Osteoblast (primary cell): ENCODE data around the gene LMOD1. TPM values are rescaled to one million over a fixed set of nuclear protein-coding genes. Genes with fewer than 3 reads are reported as not detected.

Experiments
- DNase-seq: peaks from one replicate; pipeline ENCODE4 v3.0.0; 2011; ENCODE audit warnings: low spot score, mixed read lengths; ENCODE audit not compliant: insufficient read length; ENCODE audit errors: missing footprints
- H2AFZ ChIP-seq: 2 replicates; pipeline ENCODE4 v1.6.0; 2011; ENCODE audit warnings: mild to moderate bottlenecking, low read length
- H3K27ac ChIP-seq: 2 replicates; pipeline ENCODE4 v1.5.1; 2011; ENCODE audit warnings: mild to moderate bottlenecking, low read depth, low read length, moderate library complexity
- H3K27me3 ChIP-seq: 2 replicates; pipeline ENCODE4 v1.6.0; 2012; ENCODE audit warnings: mild to moderate bottlenecking, control low read depth, inconsistent platforms, low read length, moderate library complexity; ENCODE audit not compliant: insufficient read depth
- H3K36me3 ChIP-seq: 2 replicates; pipeline ENCODE4 v1.5.1; 2011; ENCODE audit warnings: mild to moderate bottlenecking, low read length, control low read depth, moderate library complexity; ENCODE audit not compliant: insufficient read depth
- H3K4me1 ChIP-seq: 2 replicates; pipeline ENCODE4 v1.5.1; 2011; ENCODE audit warnings: mild to moderate bottlenecking, low read length, control low read depth, moderate library complexity; ENCODE audit not compliant: insufficient read depth
- H3K4me2 ChIP-seq: 2 replicates; pipeline ENCODE4 v1.6.0; 2011; ENCODE audit warnings: mild to moderate bottlenecking, low read length; ENCODE audit not compliant: insufficient read depth
- H3K4me3 ChIP-seq: fragments of 200-600 bp; sonication (generic); 3 replicates; pipeline ENCODE4 v1.5.1; 2012; ENCODE audit warnings: mild to moderate bottlenecking, low read length, inconsistent platforms; ENCODE audit not compliant: insufficient read depth
- H3K79me2 ChIP-seq: 2 replicates; pipeline ENCODE4 v1.6.0; 2012; ENCODE audit warnings: mild to moderate bottlenecking, low read length, control low read depth, inconsistent platforms; ENCODE audit not compliant: insufficient read depth
- H3K9me3 ChIP-seq: 2 replicates; pipeline ENCODE4 v1.5.1; 2011; ENCODE audit warnings: low read depth, low read length, control low read depth
- H4K20me1 ChIP-seq: 2 replicates; pipeline ENCODE4 v1.6.0; 2012; ENCODE audit warnings: mild to moderate bottlenecking, low read length, control low read depth; ENCODE audit not compliant: insufficient read depth
- total RNA-seq: library from RNA; depleted of rRNA; stranded (reverse); fragments of >200 nt; gene quantifications from 2 replicates; pipeline ENCODE4 v1.2.3, GENCODE V29; 2012
- TF ChIP-seq, protein P1 (sequence below): IDR thresholded peaks from 2 replicates; pipeline ENCODE4 v1.5.1; 2011; ENCODE audit warnings: mild to moderate bottlenecking, low read depth, low read length, moderate library complexity; ENCODE audit errors: extremely low read depth

LMOD1 gene
- total RNA-seq, 1 donor, result 21.7 TPM

DNA sequence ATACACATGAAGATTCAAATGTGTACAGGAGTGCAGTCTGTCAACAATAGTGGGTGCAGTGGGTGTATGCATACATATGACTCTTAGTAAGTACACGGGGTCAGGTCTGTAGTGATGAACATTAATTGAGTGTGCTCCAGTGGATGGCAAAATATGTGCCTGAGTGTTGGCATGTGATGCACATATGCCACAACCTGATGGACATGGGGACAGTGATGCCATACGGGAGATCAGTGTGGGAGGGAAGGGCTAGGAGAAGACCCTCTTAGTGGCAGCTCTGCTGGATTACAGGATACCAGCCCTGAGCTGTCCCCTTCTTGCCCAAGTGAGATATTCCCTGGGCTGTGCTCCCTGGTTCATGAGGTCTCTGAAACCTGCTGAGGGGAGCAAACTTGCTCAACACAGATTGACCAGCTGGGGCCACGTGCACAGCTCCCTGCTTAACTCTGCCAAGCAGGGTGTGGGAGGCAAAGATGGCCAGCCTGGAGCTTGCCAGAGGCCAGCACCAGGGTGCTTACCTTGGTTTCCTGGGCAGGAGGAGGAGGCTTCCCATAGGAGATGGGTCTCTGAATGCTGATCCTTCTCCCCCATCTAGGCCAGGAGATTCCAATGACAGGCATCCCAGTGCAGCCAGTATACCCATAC lies 55.4 kb downstream of the LMOD1 start:
- TF ChIP-seq, protein P1, sequence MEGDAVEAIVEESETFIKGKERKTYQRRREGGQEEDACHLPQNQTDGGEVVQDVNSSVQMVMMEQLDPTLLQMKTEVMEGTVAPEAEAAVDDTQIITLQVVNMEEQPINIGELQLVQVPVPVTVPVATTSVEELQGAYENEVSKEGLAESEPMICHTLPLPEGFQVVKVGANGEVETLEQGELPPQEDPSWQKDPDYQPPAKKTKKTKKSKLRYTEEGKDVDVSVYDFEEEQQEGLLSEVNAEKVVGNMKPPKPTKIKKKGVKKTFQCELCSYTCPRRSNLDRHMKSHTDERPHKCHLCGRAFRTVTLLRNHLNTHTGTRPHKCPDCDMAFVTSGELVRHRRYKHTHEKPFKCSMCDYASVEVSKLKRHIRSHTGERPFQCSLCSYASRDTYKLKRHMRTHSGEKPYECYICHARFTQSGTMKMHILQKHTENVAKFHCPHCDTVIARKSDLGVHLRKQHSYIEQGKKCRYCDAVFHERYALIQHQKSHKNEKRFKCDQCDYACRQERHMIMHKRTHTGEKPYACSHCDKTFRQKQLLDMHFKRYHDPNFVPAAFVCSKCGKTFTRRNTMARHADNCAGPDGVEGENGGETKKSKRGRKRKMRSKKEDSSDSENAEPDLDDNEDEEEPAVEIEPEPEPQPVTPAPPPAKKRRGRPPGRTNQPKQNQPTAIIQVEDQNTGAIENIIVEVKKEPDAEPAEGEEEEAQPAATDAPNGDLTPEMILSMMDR, result no peak
- Histone ChIP-seq H3K4me1 (peaks cover 17% of the 10 kb centered on the region), H3K27me3 (no peaks in the 10 kb centered on the region), H3K9me3 (no peaks in the 10 kb centered on the region), H3K36me3 (peaks cover 6% of the 10 kb centered on the region), H4K20me1 (peaks cover 10% of the 10 kb centered on the region), H3K4me3 (no peak overlapping the region), H2AFZ (no peak overlapping the region), H3K79me2 (no peaks in the 10 kb centered on the region), H3K4me2 (no peak overlapping the region), H3K27ac (no peak overlapping the region)
- DNase-seq, result no peak

DNA sequence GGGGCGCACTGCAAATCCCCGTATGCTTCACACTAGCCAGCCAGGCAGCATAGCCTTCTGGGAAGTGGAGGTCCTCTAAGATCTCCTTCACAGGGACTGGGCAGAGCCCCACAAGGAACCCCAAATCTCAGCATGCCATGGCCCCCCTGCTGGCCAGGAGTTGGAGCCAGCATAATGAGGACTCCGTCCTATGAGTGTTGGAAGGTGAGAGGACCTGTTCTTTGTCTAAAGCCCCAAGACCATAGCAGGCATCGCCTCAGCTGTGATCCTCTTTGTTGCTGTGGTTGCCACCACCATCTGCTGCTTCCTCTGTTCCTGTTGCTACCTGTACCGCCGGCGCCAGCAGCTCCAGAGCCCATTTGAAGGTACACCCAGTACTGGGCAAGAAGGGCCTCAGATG lies 56.1 kb downstream of the LMOD1 start:
- Histone ChIP-seq H3K4me1 (peaks cover 22% of the 10 kb centered on the region), H4K20me1 (peaks cover 10% of the 10 kb centered on the region), H2AFZ (no peak overlapping the region), H3K9me3 (no peaks in the 10 kb centered on the region), H3K4me3 (no peak overlapping the region), H3K79me2 (no peaks in the 10 kb centered on the region), H3K4me2 (peak overlapping the region; percentile 89), H3K27ac (no peak overlapping the region), H3K27me3 (no peaks in the 10 kb centered on the region), H3K36me3 (peaks cover 6% of the 10 kb centered on the region)
- peak; percentile 13 for DNase-seq
- TF ChIP-seq, protein P1, result no peak

DNA sequence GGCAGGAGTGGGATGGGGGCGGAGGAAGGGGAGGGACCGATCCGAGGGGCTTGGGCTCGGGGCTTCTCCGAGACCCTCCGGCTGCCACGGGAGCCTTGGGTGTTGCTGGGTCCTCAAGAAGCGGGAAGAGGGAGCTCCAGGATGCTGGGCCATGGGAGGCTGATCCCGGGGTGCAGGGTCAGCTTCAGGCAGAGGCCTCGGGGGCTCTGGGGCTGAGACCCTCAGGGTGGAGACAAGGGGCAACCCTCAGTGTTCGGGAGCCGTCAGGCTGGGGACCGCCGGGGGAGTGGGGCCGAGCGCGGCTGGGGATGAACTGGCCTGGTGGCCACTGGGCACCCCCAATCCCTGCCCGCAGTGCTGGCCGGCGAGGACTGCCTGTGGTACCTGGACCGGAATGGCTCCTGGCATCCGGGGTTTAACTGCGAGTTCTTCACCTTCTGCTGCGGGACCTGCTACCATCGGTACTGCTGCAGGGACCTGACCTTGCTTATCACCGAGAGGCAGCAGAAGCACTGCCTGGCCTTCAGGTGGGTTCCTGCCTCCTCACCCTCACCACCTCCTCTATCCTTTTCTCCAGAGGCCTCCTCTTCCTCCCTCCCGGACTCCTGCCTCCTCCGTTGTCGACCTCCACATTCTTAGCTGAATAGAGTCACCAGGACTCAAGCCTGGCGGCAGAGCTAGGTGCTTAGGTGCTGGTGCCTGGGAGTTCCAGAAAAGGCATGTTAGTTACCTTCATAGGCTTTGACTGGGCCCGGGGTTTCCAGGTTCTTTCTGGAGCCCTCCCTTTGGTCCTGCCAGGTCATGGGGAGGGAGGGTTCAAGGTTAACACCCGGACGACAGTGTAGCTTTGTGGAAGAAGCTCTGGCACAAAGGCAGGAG lies 57.0 kb downstream of the LMOD1 start:
- Histone ChIP-seq H3K4me3 (peak overlapping the region; percentile 85), H4K20me1 (peaks cover 10% of the 10 kb centered on the region), H3K9me3 (no peaks in the 10 kb centered on the region), H2AFZ (peak overlapping the region; percentile 22), H3K4me1 (peaks cover 27% of the 10 kb centered on the region), H3K4me2 (peak overlapping the region; percentile 89), H3K36me3 (peaks cover 6% of the 10 kb centered on the region), H3K79me2 (no peaks in the 10 kb centered on the region), H3K27me3 (no peaks in the 10 kb centered on the region), H3K27ac (peak overlapping the region; percentile 17)
- TF ChIP-seq, protein P1, result no peak
- DNase-seq, result peak; percentile 80
